KMS-11 (cell line): ENCODE data around the gene MMP14.

Experiments used
- H2AFZ ChIP-seq: fragments of 200-600 bp; sonication (generic); 2 replicates; pipeline ENCODE4 v1.6.1; 2016; ENCODE audit warnings: antibody characterized with exemption, mixed run types, low read depth
- H3K27ac ChIP-seq: fragments of 200-600 bp; sonication (generic); 2 replicates; pipeline ENCODE4 v1.6.1; 2016; ENCODE audit warnings: mild to moderate bottlenecking, mixed run types
- H3K27me3 ChIP-seq: fragments of 200-600 bp; sonication (generic); 2 replicates; pipeline ENCODE4 v1.6.1; 2017; ENCODE audit warnings: mild to moderate bottlenecking, low read depth, mixed run types, moderate library complexity; ENCODE audit not compliant: insufficient read depth
- H3K36me3 ChIP-seq: fragments of 200-600 bp; sonication (generic); 2 replicates; pipeline ENCODE4 v1.6.1; 2017; ENCODE audit warnings: mild to moderate bottlenecking, mixed run types; ENCODE audit not compliant: insufficient read depth
- H3K4me1 ChIP-seq: fragments of 200-600 bp; sonication (generic); 2 replicates; pipeline ENCODE4 v1.6.1; 2016; ENCODE audit warnings: mild to moderate bottlenecking, low read depth, mixed run types; ENCODE audit not compliant: poor library complexity, severe bottlenecking
- H3K4me2 ChIP-seq: fragments of 200-600 bp; sonication (generic); 2 replicates; pipeline ENCODE4 v1.7.0; 2016; ENCODE audit warnings: mild to moderate bottlenecking, mixed run types
- H3K4me3 ChIP-seq: fragments of 200-600 bp; sonication (generic); IDR thresholded peaks from 2 replicates; pipeline ENCODE4 v1.6.1; 2017; ENCODE audit warnings: low read depth, low read length, mixed read lengths; ENCODE audit not compliant: insufficient read depth
- H3K79me2 ChIP-seq: fragments of 200-600 bp; sonication (generic); 2 replicates; pipeline ENCODE4 v1.6.1; 2016; ENCODE audit warnings: low read depth, mixed run types; ENCODE audit not compliant: insufficient read depth
- H3K9ac ChIP-seq: fragments of 200-600 bp; sonication (generic); 2 replicates; pipeline ENCODE4 v1.6.1; 2016; ENCODE audit warnings: mild to moderate bottlenecking, mixed run types
- H4K20me1 ChIP-seq: fragments of 200-600 bp; sonication (generic); 2 replicates; pipeline ENCODE4 v1.6.1; 2016; ENCODE audit warnings: mild to moderate bottlenecking, mixed run types; ENCODE audit not compliant: insufficient read depth
- CTCF ChIP-seq: fragments of 200-600 bp; sonication (generic); conservative IDR thresholded peaks from 2 replicates; pipeline ENCODE4 v1.6.1; 2017; ENCODE audit warnings: low read depth, mild to moderate bottlenecking, antibody characterized with exemption, low read length, moderate library complexity, mixed read lengths

The MMP14 gene

GRCh38 chr14:22875003-22875747, 38.8 kb downstream of the MMP14 start:
- no peak overlapping the region for H3K9ac ChIP-seq
- H3K27ac ChIP-seq: no peak overlapping the region
- H3K36me3 ChIP-seq: no peaks in the 10 kb centered on the region
- no peak overlapping the region for H3K4me2 ChIP-seq
- H3K4me3 ChIP-seq: no peak overlapping the region
- H3K4me1 ChIP-seq: peaks cover 14% of the 10 kb centered on the region
- no peaks in the 10 kb centered on the region for H3K79me2 ChIP-seq
- TF ChIP-seq CTCF: no peak
- H2AFZ ChIP-seq: no peak overlapping the region
- no peaks in the 10 kb centered on the region for H4K20me1 ChIP-seq
- H3K27me3 ChIP-seq: no peaks in the 10 kb centered on the region

DNA sequence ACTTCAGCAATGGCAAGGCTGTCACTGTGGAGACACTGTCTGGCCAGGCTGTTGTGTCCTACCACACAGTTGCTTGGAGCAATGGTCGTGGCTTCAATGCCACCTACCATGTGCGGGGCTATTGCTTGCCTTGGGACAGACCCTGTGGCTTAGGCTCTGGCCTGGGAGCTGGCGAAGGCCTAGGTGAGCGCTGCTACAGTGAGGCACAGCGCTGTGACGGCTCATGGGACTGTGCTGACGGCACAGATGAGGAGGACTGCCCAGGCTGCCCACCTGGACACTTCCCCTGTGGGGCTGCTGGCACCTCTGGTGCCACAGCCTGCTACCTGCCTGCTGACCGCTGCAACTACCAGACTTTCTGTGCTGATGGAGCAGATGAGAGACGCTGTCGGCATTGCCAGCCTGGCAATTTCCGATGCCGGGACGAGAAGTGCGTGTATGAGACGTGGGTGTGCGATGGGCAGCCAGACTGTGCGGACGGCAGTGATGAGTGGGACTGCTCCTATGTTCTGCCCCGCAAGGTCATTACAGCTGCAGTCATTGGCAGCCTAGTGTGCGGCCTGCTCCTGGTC, 39.4 kb downstream of the MMP14 start:
- Histone ChIP-seq H3K9ac (no peak overlapping the region), H3K4me1 (peaks cover 7% of the 10 kb centered on the region), H3K4me2 (no peak overlapping the region), H2AFZ (no peak overlapping the region), H3K4me3 (no peak overlapping the region), H4K20me1 (no peaks in the 10 kb centered on the region), H3K36me3 (no peaks in the 10 kb centered on the region), H3K27me3 (no peaks in the 10 kb centered on the region), H3K79me2 (no peaks in the 10 kb centered on the region), H3K27ac (no peak overlapping the region)
- TF ChIP-seq CTCF: no peak

DNA sequence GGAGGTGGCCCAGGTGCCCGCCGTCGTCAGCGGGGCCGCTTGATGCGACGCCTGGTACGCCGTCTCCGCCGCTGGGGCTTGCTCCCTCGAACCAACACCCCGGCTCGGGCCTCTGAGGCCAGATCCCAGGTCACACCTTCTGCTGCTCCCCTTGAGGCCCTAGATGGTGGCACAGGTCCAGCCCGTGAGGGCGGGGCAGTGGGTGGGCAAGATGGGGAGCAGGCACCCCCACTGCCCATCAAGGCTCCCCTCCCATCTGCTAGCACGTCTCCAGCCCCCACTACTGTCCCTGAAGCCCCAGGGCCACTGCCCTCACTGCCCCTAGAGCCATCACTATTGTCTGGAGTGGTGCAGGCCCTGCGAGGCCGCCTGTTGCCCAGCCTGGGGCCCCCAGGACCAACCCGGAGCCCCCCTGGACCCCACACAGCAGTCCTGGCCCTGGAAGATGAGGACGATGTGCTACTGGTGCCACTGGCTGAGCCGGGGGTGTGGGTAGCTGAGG, 40.7 kb downstream of the MMP14 start:
- Histone ChIP-seq H2AFZ (no peak overlapping the region), H4K20me1 (no peaks in the 10 kb centered on the region), H3K4me2 (no peak overlapping the region), H3K4me3 (no peak overlapping the region), H3K36me3 (no peaks in the 10 kb centered on the region), H3K4me1 (peaks cover 6% of the 10 kb centered on the region), H3K79me2 (no peaks in the 10 kb centered on the region), H3K27ac (no peak overlapping the region), H3K9ac (no peak overlapping the region), H3K27me3 (no peaks in the 10 kb centered on the region)
- TF ChIP-seq CTCF: no peak

DNA sequence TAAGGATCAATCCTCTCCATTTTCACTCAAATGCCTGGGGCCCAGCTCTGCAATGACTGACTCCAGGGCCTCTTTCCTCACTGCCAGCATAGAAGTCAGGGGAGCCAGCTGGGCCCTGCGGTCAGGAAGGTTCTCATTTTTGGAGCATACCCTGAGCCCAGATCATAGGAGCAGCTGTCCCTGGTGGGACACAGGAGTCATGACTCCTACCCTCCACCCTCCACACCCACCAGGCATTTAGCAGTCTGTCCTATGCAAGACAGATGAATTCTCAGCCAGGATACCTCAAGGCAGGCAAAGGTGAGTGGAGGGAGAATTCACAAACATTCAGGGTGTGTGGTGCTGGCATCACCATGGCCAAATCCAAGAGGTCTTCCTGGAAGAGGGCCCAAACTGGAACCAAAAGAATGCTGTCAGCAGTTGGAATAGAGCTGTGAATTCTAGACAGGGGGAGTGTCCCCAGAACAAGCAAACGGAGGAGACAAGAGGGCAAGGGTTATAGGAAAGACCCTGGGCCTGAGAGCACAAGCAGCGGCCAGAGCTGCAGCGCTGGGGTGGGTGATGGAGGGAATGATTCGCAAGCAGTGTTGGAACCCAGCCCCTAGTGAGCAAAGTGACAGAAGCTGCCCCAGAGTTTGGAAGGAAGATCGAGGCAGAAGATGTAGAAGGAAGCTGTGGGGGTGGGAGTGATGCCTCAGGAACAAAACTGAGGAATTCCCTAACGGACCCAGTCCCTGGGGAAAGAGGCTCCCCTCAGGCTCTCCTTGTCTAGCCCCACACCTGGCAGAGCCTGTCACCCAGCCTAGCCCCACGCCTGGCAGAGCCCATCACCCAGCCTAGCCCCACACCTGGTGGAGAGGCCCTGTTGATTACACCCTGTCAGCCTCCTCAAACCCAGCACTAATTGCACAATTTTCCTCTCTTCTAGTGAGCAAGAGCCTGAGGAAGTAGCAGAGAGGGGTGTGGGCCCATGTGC, 42.2 kb downstream of the MMP14 start:
- H3K27me3 ChIP-seq: no peaks in the 10 kb centered on the region
- H3K27ac ChIP-seq: no peak overlapping the region

More for the DNA sequence above, 42.2 kb downstream of the MMP14 start:
- Histone ChIP-seq H3K36me3 (no peaks in the 10 kb centered on the region), H3K4me2 (no peak overlapping the region), H3K4me3 (no peak overlapping the region), H3K9ac (no peak overlapping the region), H4K20me1 (no peaks in the 10 kb centered on the region), H3K79me2 (no peaks in the 10 kb centered on the region), H3K4me1 (peaks cover 6% of the 10 kb centered on the region), H2AFZ (no peak overlapping the region)
- no peak for TF ChIP-seq CTCF
